Measurements from ENCODE around the gene KCNG1.

Gene KCNG1

GRCh38 chr20:51019656-51020592, 3.0 kb downstream of the KCNG1 start:
- TF ChIP-seq EZH2 (IDR thresholded peaks at IDR 0.05; ENCODE audit: borderline replicate concordance, low read length) = no peak
- TF ChIP-seq CTCF (IDR thresholded peaks at IDR 0.05; ENCODE audit: low read length) = no peak
- no peaks in the 10 kb centered on the region for H3K27me3 ChIP-seq (ENCODE audit: insufficient read depth, low read length)

GRCh38 chr20:51017251-51017650, 5.7 kb downstream of the KCNG1 start:
- no peak for TF ChIP-seq CTCF (IDR thresholded peaks at IDR 0.05; ENCODE audit: low read length)
- no peak for TF ChIP-seq EZH2 (IDR thresholded peaks at IDR 0.05; ENCODE audit: borderline replicate concordance, low read length)
- H3K27ac ChIP-seq (ENCODE audit: low read depth, low read length, poor library complexity, severe bottlenecking) = no peak overlapping the region
- H3K9ac ChIP-seq (ENCODE audit: low read length) = no peak overlapping the region
- no peaks in the 10 kb centered on the region for H3K36me3 ChIP-seq (ENCODE audit: insufficient read depth, low read length)
- no peaks in the 10 kb centered on the region for H3K9me2 ChIP-seq (ENCODE audit: low read depth, low read length)
- H3K4me1 ChIP-seq (ENCODE audit: insufficient read depth, low read length, severe bottlenecking) = no peaks in the 10 kb centered on the region
- H3K79me2 ChIP-seq (ENCODE audit: insufficient read depth, low read length) = no peaks in the 10 kb centered on the region
- no peaks in the 10 kb centered on the region for H3K9me3 ChIP-seq (ENCODE audit: low read length)
- H3F3A ChIP-seq (ENCODE audit: insufficient read depth, low read length) = no peaks in the 10 kb centered on the region
- H2AFZ ChIP-seq (ENCODE audit: low read length) = no peak overlapping the region
- no peaks in the 10 kb centered on the region for H4K20me1 ChIP-seq (ENCODE audit: insufficient read depth, low read length)
- H3K27me3 ChIP-seq (ENCODE audit: insufficient read depth, low read length) = no peaks in the 10 kb centered on the region
- no peak overlapping the region for H3K4me3 ChIP-seq (ENCODE audit: low read depth, low read length, poor library complexity, severe bottlenecking)
- no peak overlapping the region for H3K4me2 ChIP-seq (ENCODE audit: low read length)

More at GRCh38 chr20:51019656-51020592, 3.0 kb downstream of the KCNG1 start:
- Histone ChIP-seq H3K9ac (ENCODE audit: low read length) (no peak overlapping the region), H2AFZ (ENCODE audit: low read length) (no peak overlapping the region), H3K9me2 (ENCODE audit: low read depth, low read length) (no peaks in the 10 kb centered on the region), H3K4me3 (ENCODE audit: low read depth, low read length, poor library complexity, severe bottlenecking) (no peak overlapping the region), H3K4me2 (ENCODE audit: low read length) (no peak overlapping the region), H3K36me3 (ENCODE audit: insufficient read depth, low read length) (no peaks in the 10 kb centered on the region), H3K79me2 (ENCODE audit: insufficient read depth, low read length) (no peaks in the 10 kb centered on the region), H3K27ac (ENCODE audit: low read depth, low read length, poor library complexity, severe bottlenecking) (no peak overlapping the region), H3F3A (ENCODE audit: insufficient read depth, low read length) (no peaks in the 10 kb centered on the region), H3K4me1 (ENCODE audit: insufficient read depth, low read length, severe bottlenecking) (no peaks in the 10 kb centered on the region), H3K9me3 (ENCODE audit: low read length) (no peaks in the 10 kb centered on the region), H4K20me1 (ENCODE audit: insufficient read depth, low read length) (no peaks in the 10 kb centered on the region)

- Histone ChIP-seq H3K4me3 (ENCODE audit: low read depth, low read length, poor library complexity, severe bottlenecking) (no peak overlapping the region), H3K27me3 (ENCODE audit: insufficient read depth, low read length) (no peaks in the 10 kb centered on the region), H3K4me1 (ENCODE audit: insufficient read depth, low read length, severe bottlenecking) (no peaks in the 10 kb centered on the region), H3K27ac (ENCODE audit: low read depth, low read length, poor library complexity, severe bottlenecking) (no peak overlapping the region), H2AFZ (ENCODE audit: low read length) (no peak overlapping the region), H3K9ac (ENCODE audit: low read length) (no peak overlapping the region), H4K20me1 (ENCODE audit: insufficient read depth, low read length) (no peaks in the 10 kb centered on the region), H3K36me3 (ENCODE audit: insufficient read depth, low read length) (no peaks in the 10 kb centered on the region), H3K9me3 (ENCODE audit: low read length) (no peaks in the 10 kb centered on the region), H3K4me2 (ENCODE audit: low read length) (no peak overlapping the region), H3F3A (ENCODE audit: insufficient read depth, low read length) (no peaks in the 10 kb centered on the region), H3K9me2 (ENCODE audit: low read depth, low read length) (no peaks in the 10 kb centered on the region), H3K79me2 (ENCODE audit: insufficient read depth, low read length) (no peaks in the 10 kb centered on the region)
- no peak for TF ChIP-seq EZH2 (IDR thresholded peaks at IDR 0.05; ENCODE audit: borderline replicate concordance, low read length)
- no peak for TF ChIP-seq CTCF (IDR thresholded peaks at IDR 0.05; ENCODE audit: low read length)
Measured at GRCh38 chr20:51016521-51016920, 6.4 kb downstream of the KCNG1 start.
